IMR-90 (cell line): ENCODE measurements around the gene HPSE. TPM values are rescaled to one million over a fixed set of nuclear protein-coding genes. Genes with fewer than 3 reads are reported as not detected.

ENCODE experiments used
- ATAC-seq: fragments of 200-7000 bp; cut with Tn5 transposase; 2 replicates; pipeline ENCODE4 v1.9.1; 2020; ENCODE audit warnings: low read depth, mild to moderate bottlenecking, moderate library complexity
- BruUV-seq: library from RNA; stranded (reverse); fragments of 400-500 nt; replicated peaks from 2 replicates; lab custom pipeline; 2021; lab: Mats Ljungman, UMichigan
- CTCF ChIA-PET: fragments of 300-600 bp; formaldehyde crosslinking; extraction: SDS; loops from one replicate; lab custom pipeline; 2021; ENCODE audit warnings: antibody characterized with exemption; lab: Yijun Ruan, JAX
- POLR2A ChIA-PET: fragments of 300-600 bp; sonication (Branson Sonifier 250); formaldehyde crosslinking; loops from one replicate; lab custom pipeline; 2022; ENCODE audit warnings: antibody characterized with exemption; ENCODE audit not compliant: unreplicated experiment; lab: Charles Lee
- DNase-seq: peaks from one replicate; pipeline ENCODE4 v3.0.0; 2013
- H2AFZ ChIP-seq: replicated peaks from 2 replicates; pipeline ENCODE3; 2013; ENCODE audit warnings: low read length, mild to moderate bottlenecking; ENCODE audit not compliant: poor library complexity
- H2AK5ac ChIP-seq: 2 replicates; pipeline ENCODE4 v1.6.1; 2013; ENCODE audit warnings: low read depth, low read length, inconsistent platforms
- H2AK9ac ChIP-seq: replicated peaks from 2 replicates; pipeline ENCODE3; 2013; ENCODE audit warnings: mild to moderate bottlenecking, low read depth, low read length, moderate library complexity; ENCODE audit not compliant: poor library complexity
- H2BK120ac ChIP-seq: 2 replicates; pipeline ENCODE4 v1.6.1; 2013; ENCODE audit warnings: low read depth, low read length, inconsistent platforms
- H2BK15ac ChIP-seq: 3 replicates; pipeline ENCODE4 v1.6.1; 2013; ENCODE audit warnings: low read depth, low read length, inconsistent platforms
- H2BK20ac ChIP-seq: 2 replicates; pipeline ENCODE4 v1.6.1; 2013; ENCODE audit warnings: low read depth, mild to moderate bottlenecking, inconsistent platforms, low read length, moderate library complexity
- H2BK5ac ChIP-seq: 2 replicates; pipeline ENCODE4 v1.6.1; 2013; ENCODE audit warnings: mild to moderate bottlenecking, low read depth, low read length, inconsistent platforms; ENCODE audit not compliant: poor library complexity, severe bottlenecking
- H3K14ac ChIP-seq: replicated peaks from 2 replicates; pipeline ENCODE4 v1.6.1; 2013; ENCODE audit warnings: low read depth, low read length, inconsistent platforms
- H3K18ac ChIP-seq: 2 replicates; pipeline ENCODE4 v1.6.1; 2013; ENCODE audit warnings: low read depth, low read length, control low read depth
- H3K23ac ChIP-seq: 2 replicates; pipeline ENCODE4 v1.6.1; 2013; ENCODE audit warnings: low read depth, low read length, inconsistent platforms
- H3K27ac ChIP-seq: 2 replicates; pipeline ENCODE4 v1.5.1; 2013; ENCODE audit warnings: mild to moderate bottlenecking, control low read depth, low read length; ENCODE audit not compliant: insufficient read depth
- H3K27me3 ChIP-seq: 2 replicates; pipeline ENCODE4 v1.6.1; 2013; ENCODE audit warnings: low read length; ENCODE audit not compliant: control insufficient read depth, insufficient read depth
- H3K36me3 ChIP-seq: 2 replicates; pipeline ENCODE4 v1.6.1; 2013; ENCODE audit warnings: low read length, mixed read lengths; ENCODE audit not compliant: control insufficient read depth, insufficient read depth
- H3K4ac ChIP-seq: 2 replicates; pipeline ENCODE4 v1.6.1; 2013; ENCODE audit warnings: low read depth, low read length, inconsistent platforms
- H3K4me1 ChIP-seq: 2 replicates; pipeline ENCODE4 v1.6.1; 2013; ENCODE audit warnings: low read length, mixed read lengths; ENCODE audit not compliant: control insufficient read depth, insufficient read depth
- H3K4me2 ChIP-seq: 2 replicates; pipeline ENCODE4 v1.6.1; 2013; ENCODE audit warnings: low read depth, mild to moderate bottlenecking, control low read depth, low read length, moderate library complexity
- H3K4me3 ChIP-seq: 2 replicates; pipeline ENCODE4 v1.5.1; 2013; ENCODE audit warnings: low read depth, mild to moderate bottlenecking, control low read depth, low read length, moderate library complexity; ENCODE audit not compliant: insufficient read depth
- H3K56ac ChIP-seq: 2 replicates; pipeline ENCODE4 v1.6.1; 2013; ENCODE audit warnings: low read length, inconsistent platforms; ENCODE audit not compliant: insufficient read depth; ENCODE audit errors: extremely low read depth
- H3K79me1 ChIP-seq, 2 experiments: 2 replicates each; pipeline ENCODE4 v1.6.1; 2013; ENCODE audit warnings: low read length in 2 of 2, inconsistent platforms in 1 of 2, low read depth in 1 of 2
- H3K9ac ChIP-seq: 2 replicates; pipeline ENCODE4 v1.6.1; 2013; ENCODE audit warnings: low read depth, low read length, control low read depth
- H3K9me1 ChIP-seq: 2 replicates; pipeline ENCODE4 v1.6.1; 2013; ENCODE audit warnings: low read length, inconsistent platforms; ENCODE audit not compliant: insufficient read depth
- H3K9me3 ChIP-seq: 2 replicates; pipeline ENCODE4 v1.6.1; 2013; ENCODE audit warnings: low read length; ENCODE audit not compliant: control insufficient read depth, insufficient read depth
- H4K20me1 ChIP-seq: 2 replicates; pipeline ENCODE4 v1.6.1; 2013; ENCODE audit warnings: low read length, inconsistent platforms; ENCODE audit not compliant: insufficient read depth
- H4K5ac ChIP-seq: 2 replicates; pipeline ENCODE4 v1.6.1; 2013; ENCODE audit warnings: mild to moderate bottlenecking, low read depth, low read length, control low read depth
- H4K8ac ChIP-seq, 2 experiments: 2 replicates each; pipeline ENCODE4 v1.6.1; 2013; ENCODE audit warnings: low read depth in 2 of 2, low read length in 2 of 2, control low read depth in 1 of 2, inconsistent platforms in 1 of 2
- H4K91ac ChIP-seq: 2 replicates; pipeline ENCODE4 v1.6.1; 2013; ENCODE audit warnings: low read depth, low read length, inconsistent platforms; ENCODE audit not compliant: insufficient read depth
- MAFK ChIP-seq: IDR thresholded peaks from 2 replicates; pipeline ENCODE4 v1.6.1; 2012; ENCODE audit warnings: low read depth, low read length, improper control_type of control experiment
- MXI1 ChIP-seq: IDR thresholded peaks from 2 replicates; pipeline ENCODE4 v1.6.1; 2012; ENCODE audit warnings: low read depth, mild to moderate bottlenecking, low read length, moderate library complexity, borderline replicate concordance
- NFE2L2 ChIP-seq: fragments of 150-350 bp; IDR thresholded peaks from 2 replicates; pipeline ENCODE4 v1.6.1; 2016; ENCODE audit warnings: low read depth, mild to moderate bottlenecking, low read length
- SMC3 ChIP-seq: fragments of 150-350 bp; IDR thresholded peaks from 2 replicates; pipeline ENCODE4 v1.6.1; 2016; ENCODE audit warnings: low read depth, mild to moderate bottlenecking, antibody characterized with exemption, low read length, moderate library complexity
- WGBS, 2 experiments: methylation state at CpG; one replicate each; pipeline versions ENCODE4 v1.1.5 to v1.1.7; 2013; ENCODE audit warnings: missing lambda C conversion rate in 2 of 2; ENCODE audit not compliant: insufficient read length in 1 of 2; ENCODE audit errors: extremely low coverage in 2 of 2; 5-methylcytosine and 5-hydroxymethylcytosine counted together
- dilution Hi-C: fragments of 300-500 bp; cut with HindIII; formaldehyde crosslinking; loops from one replicate; pipeline ENCODE4 v1.14.3; 2018; ENCODE audit warnings: low sequenced_read_pairs; ENCODE audit not compliant: unreplicated experiment
- in situ Hi-C: fragments of 300-500 bp; cut with MboI; formaldehyde crosslinking; loops from 3 replicates; pipeline ENCODE4 v1.14.3; 2019; ENCODE audit warnings: low sequenced_read_pairs, inconsistent platforms, mixed read lengths
- intact Hi-C: fragments of 100-400 bp; cut with micrococcal nuclease; formaldehyde crosslinking; loops from 2 replicates; pipeline ENCODE4 v1.10.0; 2022
- polyA plus RNA-seq, 3 experiments: library from polyadenylated mRNA; depleted of rRNA; stranded (reverse); fragments of >200 nt; gene quantifications; 2 replicates each; pipeline ENCODE4 v1.2.3, GENCODE V29; 2012; ENCODE audit warnings: low replicate concordance in 1 of 3
- total RNA-seq: library from RNA; depleted of rRNA; stranded (reverse); fragments of >200 nt; gene quantifications from 2 replicates; pipeline ENCODE4 v1.2.3, GENCODE V29; 2012
- TF ChIP-seq, protein P1 (sequence below): fragments of 150-350 bp; IDR thresholded peaks from 2 replicates; pipeline ENCODE4 v1.6.1; 2017; ENCODE audit warnings: mild to moderate bottlenecking, antibody characterized with exemption, low read length, low read depth
- TF ChIP-seq, protein P2 (sequence below): conservative IDR thresholded peaks from 2 replicates; pipeline ENCODE4 v1.5.1; 2012; ENCODE audit warnings: mild to moderate bottlenecking, low read depth, low read length, improper control_type of control experiment

Gene HPSE
- total and polyA plus RNA-seq, 2 of the 4 experiments (the other 2 are of a cell fraction): under 0.01 to 0.09 TPM

DNA sequence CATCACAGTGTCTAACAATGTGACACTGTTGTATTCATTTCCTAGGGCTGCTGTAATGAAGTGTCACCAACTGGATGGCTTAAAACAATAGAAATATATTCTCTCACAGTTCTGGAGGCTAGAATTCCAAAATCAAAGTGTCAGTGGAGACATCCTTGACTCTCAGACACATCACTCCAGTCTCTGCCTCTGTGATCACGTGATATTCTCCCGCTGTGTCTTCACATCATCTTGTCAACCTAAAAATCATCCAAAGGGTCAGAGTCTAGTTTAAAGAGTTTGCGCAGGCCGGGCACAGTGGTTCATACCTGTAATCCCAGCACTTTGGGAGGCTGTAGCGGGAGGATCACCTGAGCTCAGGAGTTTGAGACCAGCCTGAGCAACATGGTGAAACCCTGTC lies 36.6 kb upstream of the HPSE start:
- Histone ChIP-seq H2BK20ac (no peak overlapping the region), H2BK5ac (no peak overlapping the region), H3K4ac (no peak overlapping the region), H3K27me3 (peaks cover 14% of the 10 kb centered on the region), H3K27ac (no peak overlapping the region), H3K9ac (no peak overlapping the region), H4K8ac (no peak overlapping the region), H3K9me3 (no peaks in the 10 kb centered on the region), H3K56ac (no peak overlapping the region), H3K79me1 (no peaks in the 10 kb centered on the region), H2AK9ac (no peak overlapping the region), H3K9me1 (no peaks in the 10 kb centered on the region), H3K4me1 (no peaks in the 10 kb centered on the region), H4K91ac (no peak overlapping the region), H2AK5ac (no peak overlapping the region), H3K4me2 (no peak overlapping the region), H3K14ac (no peak overlapping the region), H2BK120ac (no peak overlapping the region), H4K20me1 (no peaks in the 10 kb centered on the region), H4K5ac (no peak overlapping the region), H3K18ac (no peak overlapping the region), H2BK15ac (no peak overlapping the region), H3K4me3 (no peak overlapping the region), H3K36me3 (no peaks in the 10 kb centered on the region), H2AFZ (no peak overlapping the region), H3K23ac (no peak overlapping the region)
- ChIA-PET CTCF (interaction anchor here (1.1 to 1.9 kb wide), 2 partner anchors 8 to 12 kb away, joined by 3 to 5 read pairs; no protein-coding TSS in a partner anchor), POLR2A (no interaction called here)
- BruUV-seq: no TSS peak
- ATAC-seq (no peak), DNase-seq (no peak)
- no CpG with 5 or more reads among the region's 5 CpGs for WGBS, 2 experiments
- intact Hi-C loops: no loop called here
- dilution Hi-C loops: no loop called here
- no peak for TF ChIP-seq MXI1
- no peak for TF ChIP-seq NFE2L2
- TF ChIP-seq, protein P1, sequence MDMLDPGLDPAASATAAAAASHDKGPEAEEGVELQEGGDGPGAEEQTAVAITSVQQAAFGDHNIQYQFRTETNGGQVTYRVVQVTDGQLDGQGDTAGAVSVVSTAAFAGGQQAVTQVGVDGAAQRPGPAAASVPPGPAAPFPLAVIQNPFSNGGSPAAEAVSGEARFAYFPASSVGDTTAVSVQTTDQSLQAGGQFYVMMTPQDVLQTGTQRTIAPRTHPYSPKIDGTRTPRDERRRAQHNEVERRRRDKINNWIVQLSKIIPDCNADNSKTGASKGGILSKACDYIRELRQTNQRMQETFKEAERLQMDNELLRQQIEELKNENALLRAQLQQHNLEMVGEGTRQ: no peak
- no peak for TF ChIP-seq SMC3
- TF ChIP-seq MAFK: no peak
- TF ChIP-seq, protein P2, sequence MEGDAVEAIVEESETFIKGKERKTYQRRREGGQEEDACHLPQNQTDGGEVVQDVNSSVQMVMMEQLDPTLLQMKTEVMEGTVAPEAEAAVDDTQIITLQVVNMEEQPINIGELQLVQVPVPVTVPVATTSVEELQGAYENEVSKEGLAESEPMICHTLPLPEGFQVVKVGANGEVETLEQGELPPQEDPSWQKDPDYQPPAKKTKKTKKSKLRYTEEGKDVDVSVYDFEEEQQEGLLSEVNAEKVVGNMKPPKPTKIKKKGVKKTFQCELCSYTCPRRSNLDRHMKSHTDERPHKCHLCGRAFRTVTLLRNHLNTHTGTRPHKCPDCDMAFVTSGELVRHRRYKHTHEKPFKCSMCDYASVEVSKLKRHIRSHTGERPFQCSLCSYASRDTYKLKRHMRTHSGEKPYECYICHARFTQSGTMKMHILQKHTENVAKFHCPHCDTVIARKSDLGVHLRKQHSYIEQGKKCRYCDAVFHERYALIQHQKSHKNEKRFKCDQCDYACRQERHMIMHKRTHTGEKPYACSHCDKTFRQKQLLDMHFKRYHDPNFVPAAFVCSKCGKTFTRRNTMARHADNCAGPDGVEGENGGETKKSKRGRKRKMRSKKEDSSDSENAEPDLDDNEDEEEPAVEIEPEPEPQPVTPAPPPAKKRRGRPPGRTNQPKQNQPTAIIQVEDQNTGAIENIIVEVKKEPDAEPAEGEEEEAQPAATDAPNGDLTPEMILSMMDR: no peak
- in situ Hi-C loops: no loop called here
